GM18519 (cell line): ENCODE results near the gene ANAPC2.

Experiments
- ATAC-seq: cut with Tn5 transposase; IDR thresholded peaks from one replicate; pipeline ENCODE4 v1.9.1; 2021; ENCODE audit warnings: mild to moderate bottlenecking, moderate library complexity; ENCODE audit not compliant: unreplicated experiment, low FRiP score

Gene ANAPC2

DNA sequence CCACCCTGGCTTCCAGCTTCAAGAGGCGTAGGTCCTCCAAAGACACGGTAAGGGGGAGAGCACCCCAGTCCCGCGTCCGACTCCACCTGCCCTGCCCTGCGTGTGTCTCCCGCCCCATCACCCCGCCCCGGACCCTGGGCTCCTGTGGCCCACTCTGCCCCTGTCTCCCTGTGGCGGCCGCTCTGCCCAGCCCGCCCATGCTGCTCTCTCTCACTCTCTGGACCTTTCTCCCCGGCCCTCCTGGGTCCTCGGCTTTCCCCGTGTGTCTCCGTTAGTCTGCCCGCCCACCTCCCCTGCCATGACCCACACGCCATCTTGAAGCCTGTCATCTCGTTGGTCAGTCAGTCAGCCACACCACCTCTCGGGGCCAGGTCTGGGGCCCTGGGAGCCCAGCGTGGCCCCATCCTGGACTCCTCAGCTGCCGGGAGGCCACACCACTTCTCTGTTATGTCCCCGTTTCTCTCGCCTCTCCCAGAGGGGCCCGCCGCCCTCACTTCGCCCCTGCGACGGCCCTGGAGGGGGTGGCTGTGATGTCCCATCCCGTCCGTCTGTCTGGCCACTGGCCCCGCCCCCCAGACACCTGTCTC, 23.0 kb downstream of the ANAPC2 start:
- no peak for ATAC-seq

DNA sequence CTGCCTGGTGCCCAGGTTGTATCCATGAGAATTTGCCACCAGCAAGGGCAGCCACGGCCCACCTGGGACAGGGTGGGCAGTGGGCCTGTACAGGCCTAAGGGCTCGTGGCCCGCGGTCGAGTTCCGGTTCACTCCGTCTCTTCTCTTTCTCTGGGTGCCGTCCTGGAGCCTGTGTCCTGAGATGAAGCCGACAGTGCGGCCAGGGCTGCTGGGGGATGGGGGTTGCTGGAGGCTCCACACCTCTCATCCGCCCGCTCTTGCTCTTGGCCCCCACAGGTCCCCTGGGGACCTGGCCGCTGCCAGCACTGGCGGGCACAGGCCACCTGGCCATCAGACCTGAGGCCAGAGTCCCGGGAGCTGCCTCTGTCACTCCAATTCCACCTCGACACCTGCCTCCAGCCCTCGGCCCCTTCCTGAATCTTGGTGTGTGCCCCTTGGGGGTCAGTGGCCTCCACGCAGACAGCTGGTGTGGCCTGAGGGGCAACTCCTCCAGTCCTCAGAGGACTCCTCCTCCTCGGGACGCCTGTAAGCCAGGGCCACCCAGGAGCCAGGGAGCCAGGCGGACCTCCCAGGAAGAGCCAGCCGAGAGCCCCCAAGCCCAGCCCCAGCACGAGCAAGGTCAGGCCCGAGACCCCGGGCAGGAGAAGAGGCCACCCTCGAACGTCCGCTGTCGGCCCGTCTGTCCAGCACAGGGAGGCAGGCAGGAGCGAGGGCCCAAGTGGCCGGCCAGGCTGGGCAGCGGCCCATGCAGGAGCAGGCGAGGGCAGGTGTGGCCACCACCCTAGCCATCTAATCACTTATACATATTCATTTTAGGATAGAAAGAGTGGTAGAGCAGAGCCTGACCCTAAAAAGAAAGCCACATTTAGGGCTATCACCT, 23.8 kb downstream of the ANAPC2 start:
- ATAC-seq: no peak

DNA sequence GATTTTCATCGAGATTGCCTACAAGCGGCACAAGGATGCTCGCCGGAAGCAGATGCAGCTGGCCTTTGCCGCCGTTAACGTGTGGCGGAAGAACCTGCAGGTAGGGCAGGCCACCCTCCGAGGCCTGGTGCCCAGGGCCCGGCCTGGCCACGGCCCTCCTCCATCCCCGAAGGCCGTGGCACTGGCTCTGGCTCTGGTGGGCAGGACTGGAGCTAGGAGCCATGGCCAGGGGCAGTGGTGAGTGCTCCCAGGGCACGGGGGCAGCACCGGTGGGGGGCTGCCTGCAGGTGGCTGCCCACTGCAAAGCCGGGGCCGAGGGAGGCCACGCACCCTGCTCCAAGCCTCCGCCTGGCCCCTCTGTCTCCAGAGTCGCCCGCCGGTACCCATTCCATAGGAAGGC, 24.6 kb downstream of the ANAPC2 start:
- ATAC-seq: no peak

DNA sequence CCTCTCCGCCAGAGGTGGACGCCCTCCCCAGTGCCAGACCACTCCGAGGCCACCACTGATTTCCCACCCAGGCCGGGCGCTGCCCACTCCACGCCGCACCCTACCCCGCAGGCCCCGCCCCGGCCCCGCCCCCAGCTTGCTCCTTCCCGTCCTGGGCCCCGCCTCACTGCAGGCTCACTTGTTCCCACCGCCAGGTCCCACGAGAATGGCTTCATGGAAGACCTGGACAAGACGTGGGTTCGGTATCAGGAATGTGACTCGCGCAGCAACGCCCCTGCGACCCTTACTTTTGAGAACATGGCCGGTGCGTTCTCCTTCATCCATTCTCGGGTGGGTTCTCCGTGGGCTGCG, 25.0 kb downstream of the ANAPC2 start:
- ATAC-seq: no peak

DNA sequence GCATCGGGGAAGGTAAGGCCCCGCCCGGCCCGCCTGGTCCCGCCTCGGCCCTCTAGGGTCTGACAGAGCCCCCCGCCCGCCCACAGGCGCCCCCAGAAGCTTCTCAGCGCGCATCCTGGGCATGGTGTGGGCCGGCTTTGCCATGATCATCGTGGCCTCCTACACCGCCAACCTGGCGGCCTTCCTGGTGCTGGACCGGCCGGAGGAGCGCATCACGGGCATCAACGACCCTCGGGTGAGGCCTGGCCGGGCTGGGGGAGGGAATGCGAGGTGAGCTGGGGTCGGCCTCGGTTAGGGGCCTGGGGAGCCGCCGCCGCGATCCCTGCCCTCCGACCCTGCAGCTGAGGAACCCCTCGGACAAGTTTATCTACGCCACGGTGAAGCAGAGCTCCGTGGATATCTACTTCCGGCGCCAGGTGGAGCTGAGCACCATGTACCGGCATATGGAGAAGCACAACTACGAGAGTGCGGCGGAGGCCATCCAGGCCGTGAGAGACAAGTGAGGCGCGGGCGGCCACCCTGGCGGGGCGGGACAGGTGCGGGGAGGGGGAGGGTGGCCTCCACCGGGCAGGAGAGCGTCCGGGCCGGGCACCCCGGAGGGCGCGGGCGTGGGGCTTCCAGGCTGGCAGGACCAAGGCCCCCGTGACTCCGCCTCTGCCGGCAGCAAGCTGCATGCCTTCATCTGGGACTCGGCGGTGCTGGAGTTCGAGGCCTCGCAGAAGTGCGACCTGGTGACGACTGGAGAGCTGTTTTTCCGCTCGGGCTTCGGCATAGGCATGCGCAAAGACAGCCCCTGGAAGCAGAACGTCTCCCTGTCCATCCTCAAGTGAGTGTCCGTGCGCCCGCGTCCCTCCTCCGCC, 25.6 kb downstream of the ANAPC2 start:
- no peak for ATAC-seq

DNA sequence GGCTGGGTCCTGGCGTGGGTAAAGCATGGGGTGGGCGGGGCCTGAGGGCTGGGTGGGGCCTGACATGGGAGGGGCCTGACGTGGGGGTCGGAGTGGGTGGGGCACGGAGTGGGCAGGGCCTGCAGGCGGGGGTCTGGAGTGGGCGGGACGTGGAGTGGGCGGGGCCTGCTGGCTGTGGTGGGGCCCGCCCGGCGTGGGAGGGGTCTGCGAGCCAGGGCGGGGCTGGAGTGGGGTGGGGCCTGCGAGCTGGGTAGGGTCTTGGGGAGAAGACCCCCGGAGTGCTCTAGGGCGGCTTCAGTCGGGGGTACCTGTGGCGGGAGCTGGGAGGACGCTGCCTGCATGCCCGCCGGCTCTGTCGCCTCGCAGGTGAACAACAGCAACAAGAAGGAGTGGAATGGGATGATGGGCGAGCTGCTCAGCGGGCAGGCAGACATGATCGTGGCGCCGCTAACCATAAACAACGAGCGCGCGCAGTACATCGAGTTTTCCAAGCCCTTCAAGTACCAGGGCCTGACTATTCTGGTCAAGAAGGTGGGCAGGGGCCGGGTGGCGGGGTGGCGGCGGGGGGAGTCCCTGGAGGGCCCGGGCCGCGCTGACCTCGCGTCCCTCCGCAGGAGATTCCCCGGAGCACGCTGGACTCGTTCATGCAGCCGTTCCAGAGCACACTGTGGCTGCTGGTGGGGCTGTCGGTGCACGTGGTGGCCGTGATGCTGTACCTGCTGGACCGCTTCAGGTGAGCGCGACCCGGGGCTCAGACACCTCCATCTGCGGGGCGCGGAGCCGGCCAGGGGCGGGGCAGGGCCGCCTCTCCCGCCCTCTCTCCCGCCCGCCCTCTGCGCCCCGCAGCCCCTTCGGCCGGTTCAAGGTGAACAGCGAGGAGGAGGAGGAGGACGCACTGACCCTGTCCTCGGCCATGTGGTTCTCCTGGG, 26.5 kb downstream of the ANAPC2 start:
- ATAC-seq: no peak

DNA sequence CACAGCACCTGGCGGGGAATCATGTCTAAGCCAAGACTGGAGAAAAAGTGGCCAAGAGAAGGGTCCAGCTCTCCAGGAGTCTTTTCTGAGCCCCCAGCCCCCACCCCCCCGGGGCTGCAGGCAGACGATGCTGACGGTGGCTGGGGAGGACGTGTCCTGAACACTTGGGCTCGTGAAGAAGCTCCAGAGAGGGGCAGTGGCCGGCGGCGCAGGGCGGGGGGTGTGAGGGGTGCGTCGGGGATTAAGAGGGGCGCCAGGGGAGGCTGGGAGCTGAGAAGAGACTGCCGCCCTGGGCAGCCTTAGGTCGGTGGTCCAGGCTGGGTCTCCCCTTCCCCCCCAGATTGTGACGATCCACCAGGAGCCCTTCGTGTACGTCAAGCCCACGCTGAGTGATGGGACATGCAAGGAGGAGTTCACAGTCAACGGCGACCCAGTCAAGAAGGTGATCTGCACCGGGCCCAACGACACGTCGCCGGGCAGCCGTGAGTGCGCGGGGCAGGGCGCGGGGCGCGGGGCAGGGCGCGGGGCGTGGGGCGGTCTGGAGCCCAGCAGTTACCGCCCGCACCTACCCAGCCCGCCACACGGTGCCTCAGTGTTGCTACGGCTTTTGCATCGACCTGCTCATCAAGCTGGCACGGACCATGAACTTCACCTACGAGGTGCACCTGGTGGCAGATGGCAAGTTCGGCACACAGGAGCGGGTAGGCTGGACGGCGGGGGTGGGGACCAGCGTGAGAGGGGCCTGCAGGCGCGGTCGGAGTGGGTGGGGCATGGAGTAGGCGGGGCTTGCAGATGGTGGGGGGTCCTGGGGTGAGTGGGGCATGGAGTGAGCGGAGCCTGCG, 27.4 kb downstream of the ANAPC2 start:
- ATAC-seq: no peak

DNA sequence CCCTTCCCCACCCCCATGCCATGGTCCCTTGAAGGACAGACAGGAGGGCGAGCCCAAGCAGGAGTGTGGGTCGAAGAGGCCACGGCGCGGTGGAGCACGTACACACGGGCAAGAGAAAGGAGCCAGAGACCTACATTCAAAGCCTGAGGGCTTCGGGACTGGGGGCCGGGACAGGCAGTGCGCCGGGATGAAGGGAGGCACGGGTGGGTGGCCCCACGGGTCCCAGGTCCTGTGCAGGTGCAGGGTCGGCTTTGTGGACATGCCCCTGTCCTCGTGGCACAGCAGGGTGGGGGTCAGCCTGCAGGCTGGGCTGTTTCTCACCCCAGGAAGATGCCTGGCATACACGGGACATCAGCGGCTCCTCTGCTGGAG, 28.3 kb downstream of the ANAPC2 start:
- ATAC-seq: no peak

DNA sequence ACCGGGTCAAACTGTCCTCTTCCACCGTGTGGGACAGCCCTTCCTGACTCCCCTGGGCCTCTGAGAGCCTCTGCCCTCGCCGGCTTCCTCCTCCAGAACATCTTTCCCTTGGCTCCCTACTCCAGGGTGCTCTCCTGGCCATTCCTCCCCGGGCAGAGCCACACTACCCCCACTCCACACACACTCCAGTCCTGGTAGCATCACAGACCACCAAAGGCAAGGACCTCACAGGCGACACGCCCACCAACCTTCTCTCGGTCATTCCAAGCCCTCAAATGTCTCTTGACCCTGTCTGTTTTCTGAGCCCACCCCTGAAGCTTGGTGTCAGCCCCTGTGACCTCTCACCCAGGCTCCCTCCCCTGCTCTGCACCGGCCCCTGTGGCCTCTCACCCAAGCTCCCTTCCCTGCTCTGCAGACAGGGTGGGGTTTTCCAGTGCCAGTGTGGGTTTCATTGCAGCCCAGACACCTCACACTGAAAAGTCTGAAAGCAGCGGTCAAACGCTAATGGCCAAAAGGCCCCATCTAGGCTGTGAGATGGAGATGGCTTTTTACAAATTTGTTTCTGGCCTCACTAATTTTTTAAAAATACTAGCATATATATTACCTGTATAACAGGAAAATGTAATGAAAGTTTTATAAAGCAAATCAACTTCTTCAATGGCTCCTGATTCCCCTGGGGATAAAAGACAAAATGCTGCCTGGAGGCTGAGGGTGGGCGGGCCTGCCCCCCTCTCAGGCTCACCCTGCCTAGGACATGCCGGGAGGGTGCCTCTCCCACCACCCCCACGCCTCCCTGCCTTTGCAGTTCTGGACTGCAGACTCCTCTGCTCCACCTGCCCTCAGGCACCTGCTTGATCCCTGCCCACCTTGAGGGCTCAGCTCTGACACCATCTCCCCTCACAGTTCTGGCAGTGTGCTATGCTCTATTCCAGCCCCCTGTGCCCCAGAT, 29.0 kb downstream of the ANAPC2 start:
- ATAC-seq: no peak

DNA sequence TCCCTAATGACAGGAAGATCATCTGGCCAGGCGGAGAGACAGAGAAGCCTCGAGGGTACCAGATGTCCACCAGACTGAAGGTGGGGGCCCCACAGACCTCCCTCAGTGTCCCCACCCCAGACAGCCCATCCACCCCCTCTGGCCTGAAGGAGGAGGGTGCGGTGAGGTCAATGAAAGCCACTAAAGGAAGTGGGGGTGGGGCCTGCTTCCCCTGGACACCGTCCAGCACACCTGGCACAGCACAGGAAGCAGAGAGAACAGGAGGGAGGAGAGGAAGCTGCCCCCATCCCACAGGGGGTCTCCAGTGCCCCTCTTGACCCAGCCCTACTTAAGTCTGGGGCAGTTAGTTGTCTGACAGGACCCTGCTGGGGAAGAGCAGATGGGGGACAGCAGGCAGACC, 29.7 kb downstream of the ANAPC2 start:
- no peak for ATAC-seq

DNA sequence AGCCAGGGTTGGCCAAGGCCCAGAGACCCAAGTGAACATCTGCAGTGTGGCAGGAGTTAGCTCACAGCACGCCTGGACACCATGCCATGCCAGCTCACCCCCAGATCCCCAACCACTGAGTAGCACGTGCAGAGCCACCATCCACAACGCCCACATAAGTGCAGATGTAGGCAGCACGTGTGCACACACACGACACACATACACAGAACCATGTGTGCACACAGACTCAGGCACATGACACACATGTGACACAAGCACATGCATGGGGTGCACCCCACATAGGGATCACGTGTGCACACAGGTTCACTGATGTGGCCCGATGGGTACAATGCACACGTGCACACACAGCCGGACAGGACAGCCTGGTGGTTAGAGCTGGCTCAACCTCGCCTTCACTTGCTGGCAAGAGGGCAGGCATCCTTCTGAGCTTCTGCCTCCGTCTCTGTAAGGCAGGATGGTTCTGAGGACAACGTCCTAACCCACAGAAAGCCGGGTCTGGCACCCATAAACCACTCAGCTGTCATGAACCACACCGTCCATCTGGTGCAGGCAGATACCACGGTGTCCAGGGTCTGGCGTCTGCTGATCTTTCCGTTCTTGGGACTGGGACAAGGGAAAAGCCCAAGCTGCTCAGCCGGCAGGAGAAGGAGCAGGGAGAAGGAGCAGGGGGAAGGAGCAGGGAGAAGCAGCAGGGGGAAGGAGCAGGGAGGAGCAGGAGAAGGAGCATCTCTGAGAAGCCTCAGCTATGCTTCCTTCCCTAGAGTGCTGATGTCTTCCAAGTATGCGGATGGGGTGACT, 30.5 kb downstream of the ANAPC2 start:
- ATAC-seq: no peak

DNA sequence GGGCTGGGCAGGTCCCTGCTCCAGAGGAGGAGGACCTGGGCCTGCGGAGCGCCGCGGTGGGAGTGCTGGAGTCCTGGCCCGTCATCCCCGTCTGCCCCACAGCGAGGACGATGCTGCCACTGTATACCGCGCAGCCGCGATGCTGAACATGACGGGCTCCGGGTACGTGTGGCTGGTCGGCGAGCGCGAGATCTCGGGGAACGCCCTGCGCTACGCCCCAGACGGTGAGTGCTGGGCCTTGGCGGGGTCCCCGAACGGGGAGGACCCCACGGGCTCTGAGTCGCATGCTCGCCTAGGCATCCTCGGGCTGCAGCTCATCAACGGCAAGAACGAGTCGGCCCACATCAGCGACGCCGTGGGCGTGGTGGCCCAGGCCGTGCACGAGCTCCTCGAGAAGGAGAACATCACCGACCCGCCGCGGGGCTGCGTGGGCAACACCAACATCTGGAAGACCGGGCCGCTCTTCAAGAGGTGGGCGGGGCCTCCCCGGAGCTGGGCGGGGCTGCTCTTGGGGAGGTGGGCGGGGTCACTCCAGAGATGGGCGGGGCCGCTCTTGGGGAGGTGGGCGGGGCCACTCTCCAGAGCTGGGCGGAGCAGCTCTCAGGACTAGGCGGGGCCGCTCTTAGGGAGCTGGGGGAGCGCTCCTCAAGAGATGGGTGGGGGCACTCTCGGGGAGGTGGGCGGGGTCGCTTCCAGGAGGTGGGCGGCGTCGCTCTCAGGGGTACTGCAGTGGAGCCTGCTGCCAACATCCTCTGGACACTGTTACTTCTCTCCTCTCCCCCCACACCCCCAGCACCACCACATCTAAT, 31.6 kb downstream of the ANAPC2 start:
- no peak for ATAC-seq

DNA sequence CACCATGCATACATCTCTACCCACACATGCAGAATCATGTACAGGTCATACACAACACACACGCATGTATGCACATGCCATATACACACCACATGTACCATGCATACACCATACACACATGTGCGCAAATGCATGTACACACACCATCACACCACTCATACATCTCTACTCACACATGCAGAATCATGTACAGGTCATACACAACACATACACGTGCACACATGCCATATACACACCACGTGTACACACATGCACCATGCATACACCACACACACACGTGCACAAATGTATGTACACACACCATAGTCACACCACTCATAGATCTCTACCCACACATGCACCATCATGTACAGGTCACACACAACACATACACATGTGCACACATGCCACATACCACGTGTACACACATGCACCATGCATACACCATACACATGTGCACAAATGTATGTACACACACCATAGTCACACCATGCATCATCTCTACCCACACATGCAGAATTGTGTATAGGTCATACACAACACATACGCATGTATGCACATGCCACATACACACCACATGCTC, 35.4 kb downstream of the ANAPC2 start:
- no peak for ATAC-seq

DNA sequence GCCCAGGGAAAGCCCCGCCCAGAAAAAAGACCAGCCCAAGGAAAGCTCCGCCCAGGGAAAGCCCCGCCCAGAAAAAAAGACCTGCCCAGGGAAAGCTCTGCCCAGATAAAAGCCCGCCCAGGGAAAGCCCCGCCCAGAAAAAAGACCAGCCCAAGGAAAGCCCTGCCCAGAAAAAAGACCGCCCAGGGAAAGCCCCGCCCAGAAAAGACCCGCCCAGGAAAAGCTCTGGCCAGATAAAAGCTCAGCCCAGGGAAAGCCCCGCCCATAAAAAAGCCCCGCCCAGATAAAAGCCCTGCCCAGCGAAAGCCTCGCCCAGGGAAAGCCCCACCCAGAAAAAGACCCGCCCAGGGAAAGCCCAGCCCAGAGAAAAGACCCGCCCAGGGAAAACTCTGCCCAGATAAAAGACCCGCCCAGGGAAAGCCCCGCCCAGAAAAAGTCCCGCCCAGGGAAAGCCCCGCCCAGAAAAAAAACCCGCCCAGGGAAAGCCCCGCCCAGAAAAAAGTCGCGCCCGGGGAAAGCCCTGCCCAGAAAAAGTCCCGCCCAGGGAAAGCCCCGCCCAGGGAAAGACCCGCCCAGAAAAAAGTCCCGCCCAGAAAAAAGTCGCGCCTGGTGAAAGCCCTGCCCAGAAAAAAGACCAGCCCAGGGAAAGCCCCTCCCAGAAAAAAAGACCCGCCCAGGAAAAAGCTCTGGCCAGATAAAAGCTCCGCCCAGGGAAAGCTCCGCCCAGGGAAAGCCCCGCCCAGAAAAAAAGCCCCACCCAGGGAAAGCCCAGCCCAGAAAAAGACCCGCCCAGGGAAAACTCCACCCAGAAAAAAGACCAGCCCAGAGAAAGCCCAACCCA, 37.5 kb downstream of the ANAPC2 start:
- ATAC-seq: no peak

DNA sequence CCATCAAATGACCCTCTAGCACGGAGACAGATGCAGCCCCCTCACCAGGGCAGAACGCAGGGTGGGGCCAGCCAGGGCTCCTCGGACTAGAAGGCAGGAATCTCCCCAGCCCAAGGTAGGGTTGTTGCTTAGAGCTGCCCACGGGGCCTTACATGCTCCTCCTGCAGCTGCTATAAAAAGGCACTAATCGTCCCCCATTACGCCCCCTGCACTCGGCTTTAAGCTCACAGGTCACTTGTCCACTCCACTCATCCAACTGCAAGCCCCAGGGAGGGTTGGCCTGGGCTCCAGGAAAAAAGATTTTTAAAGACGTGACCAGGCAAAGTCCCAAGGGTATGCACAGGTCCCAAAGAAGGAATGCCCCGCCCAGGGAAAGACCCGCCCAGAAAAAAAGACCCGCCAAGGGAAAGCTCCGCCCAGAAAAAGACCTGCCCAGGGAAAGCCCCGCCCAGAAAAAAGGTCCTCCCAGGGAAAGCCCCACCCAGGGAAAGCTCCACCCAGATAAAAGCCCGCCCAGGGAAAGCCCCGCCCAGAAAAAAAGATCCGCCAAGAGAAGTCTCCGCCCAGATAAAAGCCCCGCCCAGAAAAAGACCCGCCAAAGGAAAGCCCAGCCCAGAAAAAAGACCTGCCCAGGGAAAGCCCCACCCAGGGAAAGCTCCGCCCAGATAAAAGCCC, 38.3 kb downstream of the ANAPC2 start:
- ATAC-seq: no peak
